HG03025 (cell line): ENCODE results near the gene BAAT.
"Not testable (repeated sequence)": the region's sequence is repeated elsewhere in the genome, so short reads cannot be mapped to it uniquely, and the experiment has no call there.

Experiments used
- ATAC-seq: cut with Tn5 transposase; IDR thresholded peaks from one replicate; pipeline ENCODE4 v1.9.1; 2021; ENCODE audit warnings: mild to moderate bottlenecking, moderate library complexity; ENCODE audit not compliant: unreplicated experiment, low FRiP score

The BAAT gene

GRCh38 chr9:101384873-101385536, at the start of gene BAAT:
Gene BAAT (minus strand): TSS chr9:101385006. CDS start chr9:101371404, 13,602 bp downstream.
- not testable (repeated sequence) for ATAC-seq

GRCh38 chr9:101433229-101433628, 48.4 kb upstream of the BAAT start:
- no peak for ATAC-seq

- ATAC-seq, result no peak
These were observed 47.9 kb upstream of the BAAT start for GRCh38 chr9:101432740-101433139.

- ATAC-seq, result no peak
These were observed 47.4 kb upstream of the BAAT start for GRCh38 chr9:101432171-101432570.

GRCh38 chr9:101429736-101430135, 44.9 kb upstream of the BAAT start:
- no peak for ATAC-seq

- no peak for ATAC-seq
These were observed 44.1 kb upstream of the BAAT start for GRCh38 chr9:101428909-101429308.

GRCh38 chr9:101427957-101428655, 43.3 kb upstream of the BAAT start:
- peak; percentile 60 for ATAC-seq

GRCh38 chr9:101427358-101427757, 42.6 kb upstream of the BAAT start:
- no peak for ATAC-seq

- no peak for ATAC-seq
These were observed 36.9 kb upstream of the BAAT start for GRCh38 chr9:101421653-101422065.

GRCh38 chr9:101419863-101420262, 35.1 kb upstream of the BAAT start:
- no peak for ATAC-seq

- ATAC-seq, result no peak
These were observed 34.0 kb upstream of the BAAT start for GRCh38 chr9:101418518-101419430.

- no peak for ATAC-seq
These were observed 33.2 kb upstream of the BAAT start for GRCh38 chr9:101417977-101418376.

- no peak for ATAC-seq
These were observed 32.6 kb upstream of the BAAT start for GRCh38 chr9:101417389-101417788.

- ATAC-seq, result no peak
These were observed 30.8 kb upstream of the BAAT start for GRCh38 chr9:101415578-101415977.

GRCh38 chr9:101414839-101415238, 30.0 kb upstream of the BAAT start:
- ATAC-seq, result no peak

GRCh38 chr9:101409079-101409477, 24.3 kb upstream of the BAAT start:
- no peak for ATAC-seq

GRCh38 chr9:101408374-101409078, 23.7 kb upstream of the BAAT start:
- ATAC-seq, result no peak

- no peak for ATAC-seq
These were observed 18.9 kb upstream of the BAAT start for GRCh38 chr9:101403516-101404285.

GRCh38 chr9:101400120-101400519, 15.3 kb upstream of the BAAT start:
- ATAC-seq, result no peak

- no peak for ATAC-seq
These were observed 14.8 kb upstream of the BAAT start for GRCh38 chr9:101399643-101399970.
